Measurements from ENCODE around the gene PKNOX2. TPM values are rescaled to one million over a fixed set of nuclear protein-coding genes. Genes with fewer than 3 reads are reported as not detected.

The PKNOX2 gene
- total and polyA plus RNA-seq, 2 of the 4 experiments (the other 2 are of a cell fraction) = 0.72 to 2.3 TPM

GRCh38 chr11:125429174-125429707 lies 264.7 kb downstream of the PKNOX2 start:
- WGBS, 2 experiments (ENCODE audit: extremely low coverage in 2 of 2, insufficient read length in 1 of 2) = no CpG with 5 or more reads among the region's 6 CpGs
- Histone ChIP-seq H2AK5ac (ENCODE audit: low read depth, low read length) (no peak overlapping the region), H3K36me3 (ENCODE audit: control insufficient read depth, insufficient read depth, low read length) (no peaks in the 10 kb centered on the region), H2AK9ac (replicated peaks; ENCODE audit: low read depth, low read length, poor library complexity) (peak overlapping the region; percentile 69), H3K4me1 (ENCODE audit: control insufficient read depth, insufficient read depth, low read length) (no peaks in the 10 kb centered on the region), H3K4me2 (ENCODE audit: low read depth, low read length) (no peak overlapping the region), H3K9me1 (ENCODE audit: insufficient read depth, low read length) (0 out of 2 replicates have a peak, but pooled peaks cover 2% of the 10 kb centered on the region), H2BK20ac (ENCODE audit: low read depth, low read length) (no peak overlapping the region), H2AFZ (replicated peaks; ENCODE audit: low read length, poor library complexity) (peak overlapping the region; percentile 41), H3K14ac (replicated peaks; ENCODE audit: low read depth, low read length) (no peak overlapping the region), H3K27me3 (ENCODE audit: control insufficient read depth, insufficient read depth, low read length) (peaks cover 10% of the 10 kb centered on the region), H2BK15ac (ENCODE audit: low read depth, low read length) (no peak overlapping the region), H3K27ac (ENCODE audit: insufficient read depth, low read length) (no peak overlapping the region), H4K5ac (ENCODE audit: low read depth, low read length) (no peak overlapping the region), H3K9me3 (ENCODE audit: control insufficient read depth, insufficient read depth, low read length) (no peaks in the 10 kb centered on the region), H3K23ac (ENCODE audit: low read depth, low read length) (no peak overlapping the region), H3K18ac (ENCODE audit: low read depth, low read length) (no peak overlapping the region), H3K56ac (ENCODE audit: extremely low read depth, insufficient read depth, low read length) (no peak overlapping the region), H2BK5ac (ENCODE audit: low read depth, low read length, poor library complexity, severe bottlenecking) (no peak overlapping the region), H4K8ac (ENCODE audit: low read depth in 2 of 2, low read length in 2 of 2) (no peak overlapping the region), H3K4me3 (ENCODE audit: insufficient read depth, low read depth, low read length) (no peak overlapping the region), H2BK120ac (ENCODE audit: low read depth, low read length) (no peak overlapping the region), H4K91ac (ENCODE audit: insufficient read depth, low read depth, low read length) (no peak overlapping the region), H3K9ac (ENCODE audit: low read depth, low read length) (no peak overlapping the region), H3K4ac (ENCODE audit: low read depth, low read length) (no peak overlapping the region), H4K20me1 (ENCODE audit: insufficient read depth, low read length) (no peaks in the 10 kb centered on the region), H3K79me1 (ENCODE audit: low read depth in 1 of 2, low read length in 2 of 2) (no peaks in the 10 kb centered on the region)
- DNase-seq (peak; percentile 55), ATAC-seq (ENCODE audit: low read depth) (peak; percentile 78)
- dilution Hi-C loops (cut with HindIII; ENCODE audit: low sequenced_read_pairs, unreplicated experiment) = no loop called here
- BruUV-seq (replicated peaks) = no TSS peak
- in situ Hi-C loops (cut with MboI; ENCODE audit: low sequenced_read_pairs) = loop anchor here (10.0 kb wide), 1 partner anchor 454 kb away; no protein-coding TSS in a partner anchor
- TF ChIP-seq RCOR1 (IDR thresholded peaks at IDR 0.05; ENCODE audit: insufficient replicate concordance, low read length) = no peak
- peak; percentile 75 for TF ChIP-seq RAD21 (IDR thresholded peaks at IDR 0.05; ENCODE audit: low read length)
- peak; percentile 63 for TF ChIP-seq SMC3 (IDR thresholded peaks at IDR 0.05; ENCODE audit: low read depth, low read length)
- TF ChIP-seq BHLHE40 (IDR thresholded peaks at IDR 0.05; ENCODE audit: low read depth, low read length) = no peak
- TF ChIP-seq CTCF (conservative IDR thresholded peaks at IDR 0.05; ENCODE audit: low read depth, low read length) = peak; percentile 74
- ChIA-PET POLR2A (ENCODE audit: unreplicated experiment) (no interaction called here), CTCF (interaction anchor here (0.5 to 1.7 kb wide), 8 partner anchors 10 to 475 kb away, joined by 3 to 6 read pairs (median 3); partner anchors contain the start of gene CCDC15)
- intact Hi-C loops (cut with micrococcal nuclease) = loop anchor here (1.0 to 2.0 kb wide), 3 partner anchors 338 to 467 kb away; no protein-coding TSS in a partner anchor

All from IMR-90 (cell line).